Measurements from ENCODE around the gene CHSY1. TPM values are rescaled to one million over a fixed set of nuclear protein-coding genes. Genes with fewer than 3 reads are reported as not detected.
"Not testable (repeated sequence)": the region's sequence is repeated elsewhere in the genome, so short reads cannot be mapped to it uniquely, and the experiment has no call there.

Gene CHSY1
- total RNA-seq, 1 donor from 2014 or later: 43.0 TPM

GRCh38 chr15:101293122-101293521 lies 41.3 kb upstream of the CHSY1 start:
- H3K9me3 Mint-ChIP-seq: no peaks in the 10 kb centered on the region
- peaks cover 31% of the 10 kb centered on the region for H3K4me1 Mint-ChIP-seq (ENCODE audit: unreplicated experiment)
- TF ChIP-seq CTCF (conservative IDR thresholded peaks at IDR 0.05): no peak
- H3K27me3 Mint-ChIP-seq: no peaks in the 10 kb centered on the region
- peak overlapping the region; percentile 98 for H3K4me3 Mint-ChIP-seq
- peak overlapping the region; percentile 96 for H3K27ac Mint-ChIP-seq
- peaks cover 17% of the 10 kb centered on the region for H3K36me3 Mint-ChIP-seq
- no peak for DNase-seq (ENCODE audit: extremely low spot score, unreplicated experiment)

GRCh38 chr15:101288905-101289513 lies 37.2 kb upstream of the CHSY1 start:
- Mint-ChIP-seq H3K27ac (peak overlapping the region; percentile 76), H3K27me3 (no peaks in the 10 kb centered on the region), H3K9me3 (no peaks in the 10 kb centered on the region), H3K4me1 (ENCODE audit: unreplicated experiment) (peaks cover 27% of the 10 kb centered on the region), H3K36me3 (peaks cover 31% of the 10 kb centered on the region), H3K4me3 (peak overlapping the region; percentile 44)
- peak; percentile 79 for TF ChIP-seq CTCF (conservative IDR thresholded peaks at IDR 0.05)
- no peak for DNase-seq (ENCODE audit: extremely low spot score, unreplicated experiment)

- peaks cover 33% of the 10 kb centered on the region for H3K36me3 Mint-ChIP-seq
- not testable (repeated sequence) for H3K27me3 Mint-ChIP-seq; DNase-seq (ENCODE audit: extremely low spot score, unreplicated experiment); H3K4me3 Mint-ChIP-seq; H3K9me3 Mint-ChIP-seq; H3K27ac Mint-ChIP-seq
- H3K4me1 Mint-ChIP-seq (ENCODE audit: unreplicated experiment): peaks cover 17% of the 10 kb centered on the region
Measured at GRCh38 chr15:101287342-101287741, 35.5 kb upstream of the CHSY1 start.

DNA sequence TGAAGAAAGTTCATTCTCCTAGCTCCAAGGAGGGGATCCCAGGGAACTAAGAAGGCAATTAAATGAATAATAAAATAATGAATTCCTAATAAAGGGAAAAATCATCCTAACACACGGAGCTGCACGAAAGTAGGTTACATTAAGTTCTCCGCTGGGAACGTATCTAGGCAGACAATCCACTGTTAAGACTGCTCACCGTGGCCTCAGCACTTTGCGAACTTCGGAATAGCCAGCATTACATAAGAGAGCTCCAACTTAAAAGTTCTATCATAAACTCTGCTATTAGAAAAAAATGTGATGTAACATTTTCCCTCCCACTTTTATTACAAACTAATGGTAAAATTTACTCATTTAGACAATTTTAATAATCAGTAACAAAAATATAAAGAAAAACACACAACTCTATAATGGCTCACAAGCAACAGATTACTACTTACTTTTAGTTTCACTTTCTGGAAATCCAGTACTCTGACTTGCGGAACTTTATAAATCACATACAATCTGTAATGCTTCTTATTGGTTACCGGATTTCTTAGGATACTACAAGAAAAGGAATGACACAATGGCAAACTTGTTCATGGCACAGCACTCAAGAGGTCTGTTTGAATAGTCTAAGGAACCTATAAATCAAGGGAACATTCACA lies 34.7 kb upstream of the CHSY1 start:
- TF ChIP-seq CTCF (conservative IDR thresholded peaks at IDR 0.05): no peak
- Mint-ChIP-seq H3K27ac (no peak overlapping the region), H3K9me3 (no peaks in the 10 kb centered on the region), H3K36me3 (peaks cover 35% of the 10 kb centered on the region), H3K27me3 (no peaks in the 10 kb centered on the region), H3K4me1 (ENCODE audit: unreplicated experiment) (peaks cover 9% of the 10 kb centered on the region), H3K4me3 (no peak overlapping the region)
- DNase-seq (ENCODE audit: extremely low spot score, unreplicated experiment): no peak

DNA sequence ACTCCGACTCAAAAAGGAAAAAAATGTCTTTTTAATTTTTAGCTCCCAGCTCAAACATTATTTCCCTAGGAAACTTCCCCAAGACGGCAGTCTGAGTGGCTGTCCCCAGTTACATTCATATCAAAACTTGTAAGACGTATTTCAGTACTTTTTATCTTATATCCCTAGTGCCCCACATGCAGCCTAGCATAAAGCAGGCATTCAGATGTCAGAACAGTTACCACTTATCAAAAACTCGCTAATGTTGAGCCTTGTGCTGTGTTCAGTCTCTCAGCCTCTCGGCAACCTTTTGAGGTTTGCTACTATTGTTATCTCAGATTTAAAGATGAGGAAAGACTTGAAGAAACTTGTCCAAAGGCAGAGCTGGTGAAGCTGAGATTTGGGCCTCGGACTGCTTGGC lies 32.1 kb upstream of the CHSY1 start:
- Mint-ChIP-seq H3K36me3 (peaks cover 29% of the 10 kb centered on the region), H3K27ac (no peak overlapping the region), H3K9me3 (no peaks in the 10 kb centered on the region), H3K4me1 (ENCODE audit: unreplicated experiment) (peaks cover 3% of the 10 kb centered on the region), H3K27me3 (no peaks in the 10 kb centered on the region), H3K4me3 (no peak overlapping the region)
- no peak for TF ChIP-seq CTCF (conservative IDR thresholded peaks at IDR 0.05)
- no peak for DNase-seq (ENCODE audit: extremely low spot score, unreplicated experiment)

- Mint-ChIP-seq H3K4me1 (ENCODE audit: unreplicated experiment) (peaks cover 7% of the 10 kb centered on the region), H3K27ac (peak overlapping the region; percentile 53), H3K9me3 (no peaks in the 10 kb centered on the region), H3K27me3 (no peaks in the 10 kb centered on the region), H3K36me3 (peaks cover 11% of the 10 kb centered on the region), H3K4me3 (no peak overlapping the region)
- no peak for DNase-seq (ENCODE audit: extremely low spot score, unreplicated experiment)
- no peak for TF ChIP-seq CTCF (conservative IDR thresholded peaks at IDR 0.05)
Measured at GRCh38 chr15:101280007-101280406, 28.2 kb upstream of the CHSY1 start.
